Testis (tissue), 2 donors: ENCODE data around the gene KRTAP10-3.
"Not testable (repeated sequence)": the region's sequence is repeated elsewhere in the genome, so short reads cannot be mapped to it uniquely, and the experiment has no call there.

Experiments used
- POLR2A ChIP-seq: fragments of 450-650 bp; IDR thresholded peaks from one replicate; pipeline ENCODE4 v1.6.1; 2017; ENCODE audit warnings: antibody characterized with exemption, mild to moderate bottlenecking, moderate library complexity
- TF ChIP-seq, protein P1 (sequence below), 3 experiments: fragments of 450-650 bp in 2 of 3; fragments of 200-600 bp in 1 of 3; sonication (generic) in 1 of 3; IDR thresholded peaks; one replicate each; pipeline ENCODE4 v1.5.1; 2016 to 2019; ENCODE audit warnings: antibody characterized with exemption in 3 of 3, mild to moderate bottlenecking in 2 of 3, moderate library complexity in 1 of 3

DNA sequence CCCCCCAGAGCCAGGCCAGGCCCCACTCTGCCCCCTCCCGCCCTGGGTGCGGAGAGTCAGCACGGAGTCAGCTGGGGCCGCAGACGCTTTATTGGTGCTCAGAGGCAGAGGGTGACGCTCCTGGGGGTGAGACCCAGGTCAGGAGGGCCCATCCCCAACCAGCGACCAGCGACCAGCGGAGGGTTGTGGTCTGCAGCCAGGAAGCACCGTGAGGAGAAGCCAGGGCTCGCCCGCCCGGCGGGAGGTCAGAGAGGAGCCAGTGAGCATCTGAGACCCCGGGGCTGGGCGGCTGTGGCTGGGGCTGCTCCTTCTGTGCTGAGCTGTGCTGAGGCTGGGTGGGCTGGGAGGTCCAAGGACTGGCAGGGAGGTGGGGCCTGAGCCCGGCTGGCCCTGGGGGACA lies 8.3 kb downstream of the KRTAP10-3 start:
- TF ChIP-seq, protein P1, sequence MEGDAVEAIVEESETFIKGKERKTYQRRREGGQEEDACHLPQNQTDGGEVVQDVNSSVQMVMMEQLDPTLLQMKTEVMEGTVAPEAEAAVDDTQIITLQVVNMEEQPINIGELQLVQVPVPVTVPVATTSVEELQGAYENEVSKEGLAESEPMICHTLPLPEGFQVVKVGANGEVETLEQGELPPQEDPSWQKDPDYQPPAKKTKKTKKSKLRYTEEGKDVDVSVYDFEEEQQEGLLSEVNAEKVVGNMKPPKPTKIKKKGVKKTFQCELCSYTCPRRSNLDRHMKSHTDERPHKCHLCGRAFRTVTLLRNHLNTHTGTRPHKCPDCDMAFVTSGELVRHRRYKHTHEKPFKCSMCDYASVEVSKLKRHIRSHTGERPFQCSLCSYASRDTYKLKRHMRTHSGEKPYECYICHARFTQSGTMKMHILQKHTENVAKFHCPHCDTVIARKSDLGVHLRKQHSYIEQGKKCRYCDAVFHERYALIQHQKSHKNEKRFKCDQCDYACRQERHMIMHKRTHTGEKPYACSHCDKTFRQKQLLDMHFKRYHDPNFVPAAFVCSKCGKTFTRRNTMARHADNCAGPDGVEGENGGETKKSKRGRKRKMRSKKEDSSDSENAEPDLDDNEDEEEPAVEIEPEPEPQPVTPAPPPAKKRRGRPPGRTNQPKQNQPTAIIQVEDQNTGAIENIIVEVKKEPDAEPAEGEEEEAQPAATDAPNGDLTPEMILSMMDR (IDR thresholded peaks at IDR 0.05), result not testable (repeated sequence)
- not testable (repeated sequence) for TF ChIP-seq POLR2A
